Activated CD4-positive, alpha-beta memory T cell treated with anti-CD3 and anti-CD28 coated beads, Interleukin-2, amount 10 ng/mL, durations not matched to agents 7 days and 5 days (primary cell): ENCODE results near the gene TOPAZ1. TPM values are rescaled to one million over a fixed set of nuclear protein-coding genes. Genes with fewer than 3 reads are reported as not detected.

Experiments used
- CTCF ChIA-PET: fragments of 350-600 bp; sonication (Branson Sonifier 250); formaldehyde crosslinking; loops from one replicate; lab custom pipeline; 2021; ENCODE audit warnings: antibody characterized with exemption, inconsistent platforms; lab: Charles Lee
- POLR2A ChIA-PET: fragments of 350-600 bp; sonication (Branson Sonifier 250); formaldehyde crosslinking; loops from one replicate; lab custom pipeline; 2021; ENCODE audit warnings: antibody characterized with exemption; lab: Charles Lee
- DNase-seq: peaks from one replicate; pipeline ENCODE4 v3.0.0-alpha.2; 2020
- H3K27ac Mint-ChIP-seq: one replicate; pipeline ENCODE4 v1.8.0; 2021; ENCODE audit warnings: mild to moderate bottlenecking, mixed read lengths
- H3K27me3 Mint-ChIP-seq: one replicate; pipeline ENCODE4 v1.8.0; 2021; ENCODE audit warnings: mixed read lengths
- H3K36me3 Mint-ChIP-seq: one replicate; pipeline ENCODE4 v1.8.0; 2021; ENCODE audit warnings: low read depth, mixed read lengths
- H3K4me1 Mint-ChIP-seq: one replicate; pipeline ENCODE4 v1.8.0; 2021; ENCODE audit warnings: mixed read lengths
- H3K4me3 Mint-ChIP-seq: one replicate; pipeline ENCODE4 v1.8.0; 2021; ENCODE audit warnings: mild to moderate bottlenecking, mixed read lengths
- H3K9me3 Mint-ChIP-seq: one replicate; pipeline ENCODE4 v1.8.0; 2021; ENCODE audit warnings: mixed read lengths
- total RNA-seq, 2 experiments: library from RNA; stranded (reverse); gene quantifications; one replicate each; pipeline ENCODE4 v1.2.3, GENCODE V29; 2021

TOPAZ1 gene
- total RNA-seq: not detected

DNA sequence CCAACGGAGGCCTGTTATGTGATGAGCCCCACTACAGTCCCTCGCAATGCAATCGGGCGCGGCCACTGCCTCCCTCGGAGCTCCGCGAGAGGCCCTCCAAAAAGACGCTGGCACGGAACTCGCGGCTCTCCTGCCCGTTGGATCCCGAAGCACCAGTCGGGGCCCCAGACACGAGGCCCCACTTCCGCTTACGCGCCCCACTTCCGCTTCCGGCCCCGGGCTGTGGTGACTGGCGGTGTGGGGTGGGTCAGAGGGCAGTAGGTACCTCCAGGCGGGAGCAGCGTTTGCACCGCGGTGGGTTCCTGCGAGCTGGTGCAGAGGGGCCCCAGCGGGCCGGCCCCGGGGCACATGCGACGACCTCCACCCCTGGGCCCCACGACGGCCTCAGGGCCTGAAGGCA is at the start of gene TOPAZ1:
TSS of gene TOPAZ1 (plus strand) at position 181 of the 400 bp plus-strand sequence. CDS start at position 349, 168 bp downstream.
- H3K27ac Mint-ChIP-seq: no peak within 1 kb of the TSS
- no peaks in the 10 kb centered on the region for H3K4me1 Mint-ChIP-seq
- no peak for DNase-seq
- H3K9me3 Mint-ChIP-seq: no peaks in the 10 kb centered on the region
- peaks cover 18% of the 10 kb centered on the region for H3K27me3 Mint-ChIP-seq
- H3K36me3 Mint-ChIP-seq: no peaks in the 10 kb centered on the region
- H3K4me3 Mint-ChIP-seq: no peak within 1 kb of the TSS
- CTCF ChIA-PET: no interaction called here
- POLR2A ChIA-PET: no interaction called here

DNA sequence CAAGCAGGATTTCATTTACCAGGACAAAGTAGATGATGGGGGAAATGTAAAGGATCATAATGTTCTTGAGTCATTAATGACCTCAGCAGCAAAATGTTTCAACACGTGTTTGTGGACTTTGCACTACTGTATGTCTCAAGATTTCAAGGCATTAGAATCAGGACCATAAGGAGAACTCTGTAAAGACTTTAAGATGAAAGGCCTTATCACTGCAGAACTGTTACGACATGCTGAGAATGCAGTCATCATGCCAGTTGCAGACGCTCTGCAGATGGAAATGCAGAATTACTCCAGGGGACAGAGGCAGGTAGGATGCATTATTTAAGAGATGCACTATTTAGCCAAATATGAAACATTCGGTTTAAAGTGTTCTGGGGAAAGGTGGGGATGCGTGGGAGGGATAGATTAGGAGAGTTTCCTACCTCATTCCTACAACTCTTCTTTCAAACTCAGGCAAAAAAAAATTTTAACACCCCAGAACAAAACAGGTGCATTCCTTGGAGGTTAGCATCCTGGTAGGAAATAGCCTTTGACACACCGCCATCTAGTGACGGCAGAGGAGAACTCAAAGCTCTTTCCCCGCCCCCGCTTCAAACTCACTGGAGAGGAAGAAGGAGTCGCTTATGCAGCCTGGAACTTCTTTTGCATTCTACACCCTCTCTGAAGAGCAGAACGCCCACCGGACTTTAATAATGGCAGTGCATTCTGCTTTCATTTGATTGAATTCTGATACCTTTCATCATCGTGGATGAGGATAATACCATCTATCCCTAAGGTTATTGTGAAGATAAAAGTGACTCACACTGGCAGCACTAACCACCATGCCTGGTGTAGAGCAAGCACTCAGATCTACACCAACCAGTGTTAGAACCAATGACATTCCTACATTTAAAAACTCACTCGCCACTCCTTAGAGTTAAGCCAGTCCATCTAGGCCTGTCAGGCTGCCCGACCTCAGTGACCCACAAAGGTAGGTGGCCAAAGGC is 43.1 kb upstream of the TOPAZ1 start:
- H3K9me3 Mint-ChIP-seq: no peaks in the 10 kb centered on the region
- peak; percentile 69 for DNase-seq
- ChIA-PET CTCF (interaction anchor here (0.6 to 3.4 kb wide), 7 partner anchors 10 to 977 kb away, joined by 3 to 28 read pairs (median 3); no protein-coding TSS in a partner anchor), POLR2A (interaction anchor here (0.6 kb wide), 1 partner anchor 9 kb away, joined by 3 read pairs; no protein-coding TSS in a partner anchor)
- no peaks in the 10 kb centered on the region for H3K36me3 Mint-ChIP-seq
- no peak overlapping the region for H3K27ac Mint-ChIP-seq
- peaks cover 11% of the 10 kb centered on the region for H3K27me3 Mint-ChIP-seq
- no peaks in the 10 kb centered on the region for H3K4me1 Mint-ChIP-seq
- H3K4me3 Mint-ChIP-seq: no peak overlapping the region

DNA sequence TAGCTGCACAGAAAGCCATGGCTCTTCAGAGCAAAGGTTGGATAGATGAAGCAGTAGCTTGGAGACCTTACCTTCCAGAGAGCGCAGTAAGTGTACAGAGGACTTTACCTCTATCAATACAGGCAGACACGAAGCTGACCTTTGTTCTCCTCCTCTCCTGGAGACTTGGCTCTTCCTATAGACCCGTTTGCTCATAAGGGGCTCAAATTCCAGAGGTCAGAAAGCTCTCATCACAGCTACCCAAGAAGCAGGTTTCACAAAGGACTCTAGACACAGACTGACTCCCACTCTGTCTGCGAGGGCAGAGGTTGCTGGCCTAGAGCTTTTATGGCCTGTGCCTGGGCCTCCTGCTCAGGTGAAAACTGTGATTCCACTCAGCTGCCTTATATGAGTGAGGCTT is 35.4 kb upstream of the TOPAZ1 start:
- ChIA-PET POLR2A (no interaction called here), CTCF (no interaction called here)
- DNase-seq: no peak
- H3K27ac Mint-ChIP-seq: no peak overlapping the region
- peaks cover 13% of the 10 kb centered on the region for H3K27me3 Mint-ChIP-seq
- H3K4me3 Mint-ChIP-seq: no peak overlapping the region
- H3K36me3 Mint-ChIP-seq: no peaks in the 10 kb centered on the region
- no peaks in the 10 kb centered on the region for H3K9me3 Mint-ChIP-seq
- peaks cover 1% of the 10 kb centered on the region for H3K4me1 Mint-ChIP-seq

GRCh38 chr3:44206862-44207652 is 34.6 kb upstream of the TOPAZ1 start:
- ChIA-PET POLR2A (no interaction called here), CTCF (no interaction called here)
- no peaks in the 10 kb centered on the region for H3K36me3 Mint-ChIP-seq
- peaks cover 15% of the 10 kb centered on the region for H3K27me3 Mint-ChIP-seq
- H3K4me3 Mint-ChIP-seq: no peak overlapping the region
- H3K4me1 Mint-ChIP-seq: peaks cover 1% of the 10 kb centered on the region
- no peak overlapping the region for H3K27ac Mint-ChIP-seq
- no peaks in the 10 kb centered on the region for H3K9me3 Mint-ChIP-seq
- no peak for DNase-seq

- no peak overlapping the region for H3K4me3 Mint-ChIP-seq
- no peaks in the 10 kb centered on the region for H3K36me3 Mint-ChIP-seq
- DNase-seq: no peak
- H3K27me3 Mint-ChIP-seq: peaks cover 17% of the 10 kb centered on the region
- no peaks in the 10 kb centered on the region for H3K9me3 Mint-ChIP-seq
- peaks cover 1% of the 10 kb centered on the region for H3K4me1 Mint-ChIP-seq
- CTCF ChIA-PET: interaction anchor here (0.6 kb wide), 1 partner anchor 189 kb away, joined by 3 read pairs; no protein-coding TSS in a partner anchor
- POLR2A ChIA-PET: no interaction called here
- no peak overlapping the region for H3K27ac Mint-ChIP-seq
Observed at GRCh38 chr3:44208086-44208485, 33.6 kb upstream of the TOPAZ1 start.

- Mint-ChIP-seq H3K4me1 (peaks cover 1% of the 10 kb centered on the region), H3K27me3 (peaks cover 17% of the 10 kb centered on the region), H3K36me3 (no peaks in the 10 kb centered on the region), H3K9me3 (no peaks in the 10 kb centered on the region), H3K27ac (no peak overlapping the region), H3K4me3 (no peak overlapping the region)
- DNase-seq: no peak
- ChIA-PET CTCF (no interaction called here), POLR2A (no interaction called here)
Observed at GRCh38 chr3:44208568-44208967, 33.1 kb upstream of the TOPAZ1 start.

GRCh38 chr3:44210967-44211366 is 30.7 kb upstream of the TOPAZ1 start:
- Mint-ChIP-seq H3K27me3 (peaks cover 23% of the 10 kb centered on the region), H3K4me1 (peaks cover 1% of the 10 kb centered on the region), H3K27ac (no peak overlapping the region), H3K4me3 (no peak overlapping the region), H3K9me3 (no peaks in the 10 kb centered on the region), H3K36me3 (no peaks in the 10 kb centered on the region)
- CTCF ChIA-PET: interaction anchor here (0.9 kb wide), 1 partner anchor 27 kb away, joined by 3 read pairs; no protein-coding TSS in a partner anchor
- DNase-seq: no peak
- POLR2A ChIA-PET: no interaction called here

- H3K9me3 Mint-ChIP-seq: peaks cover 3% of the 10 kb centered on the region
- no peak overlapping the region for H3K4me3 Mint-ChIP-seq
- no peaks in the 10 kb centered on the region for H3K36me3 Mint-ChIP-seq
- DNase-seq: no peak
- peaks cover 23% of the 10 kb centered on the region for H3K27me3 Mint-ChIP-seq
- POLR2A ChIA-PET: no interaction called here
- H3K27ac Mint-ChIP-seq: no peak overlapping the region
- CTCF ChIA-PET: no interaction called here
- no peaks in the 10 kb centered on the region for H3K4me1 Mint-ChIP-seq
Observed at GRCh38 chr3:44222337-44222736, 19.3 kb upstream of the TOPAZ1 start.

GRCh38 chr3:44223299-44223698 is 18.4 kb upstream of the TOPAZ1 start:
- H3K4me1 Mint-ChIP-seq: no peaks in the 10 kb centered on the region
- CTCF ChIA-PET: no interaction called here
- H3K36me3 Mint-ChIP-seq: no peaks in the 10 kb centered on the region
- H3K27me3 Mint-ChIP-seq: peaks cover 23% of the 10 kb centered on the region
- peaks cover 3% of the 10 kb centered on the region for H3K9me3 Mint-ChIP-seq
- DNase-seq: no peak
- POLR2A ChIA-PET: no interaction called here
- no peak overlapping the region for H3K4me3 Mint-ChIP-seq
- H3K27ac Mint-ChIP-seq: no peak overlapping the region

GRCh38 chr3:44224131-44224530 is 17.6 kb upstream of the TOPAZ1 start:
- H3K9me3 Mint-ChIP-seq: peaks cover 1% of the 10 kb centered on the region
- ChIA-PET POLR2A (no interaction called here), CTCF (interaction anchor here (0.7 kb wide), 1 partner anchor 11 kb away, joined by 3 read pairs; no protein-coding TSS in a partner anchor)
- no peak for DNase-seq
- no peaks in the 10 kb centered on the region for H3K4me1 Mint-ChIP-seq
- H3K4me3 Mint-ChIP-seq: no peak overlapping the region
- H3K36me3 Mint-ChIP-seq: no peaks in the 10 kb centered on the region
- no peak overlapping the region for H3K27ac Mint-ChIP-seq
- peaks cover 23% of the 10 kb centered on the region for H3K27me3 Mint-ChIP-seq

DNA sequence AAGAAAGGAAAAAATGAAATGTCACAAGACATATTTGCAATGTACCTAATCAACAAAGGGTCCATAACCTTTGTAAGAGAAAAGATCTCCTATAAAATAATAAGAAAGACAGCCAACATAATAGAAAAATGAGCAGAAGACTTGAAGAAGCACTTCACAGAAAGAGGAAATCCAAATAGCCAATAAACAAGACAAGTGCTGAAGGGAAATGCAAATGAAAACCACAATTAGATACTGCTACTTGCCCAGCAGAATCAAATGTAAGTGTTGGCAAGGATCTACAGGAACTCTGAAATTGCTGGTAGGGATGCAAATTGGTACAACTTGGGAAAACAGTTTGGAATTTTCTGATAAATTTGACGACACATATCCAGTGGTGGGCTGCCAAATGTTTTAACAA is 15.1 kb upstream of the TOPAZ1 start:
- ChIA-PET POLR2A (no interaction called here), CTCF (interaction anchor here (1.0 kb wide), 1 partner anchor 9 kb away, joined by 3 read pairs; no protein-coding TSS in a partner anchor)
- peaks cover 21% of the 10 kb centered on the region for H3K27me3 Mint-ChIP-seq
- no peak overlapping the region for H3K4me3 Mint-ChIP-seq
- H3K4me1 Mint-ChIP-seq: no peaks in the 10 kb centered on the region
- DNase-seq: no peak
- H3K9me3 Mint-ChIP-seq: no peaks in the 10 kb centered on the region
- no peak overlapping the region for H3K27ac Mint-ChIP-seq
- H3K36me3 Mint-ChIP-seq: no peaks in the 10 kb centered on the region

GRCh38 chr3:44227632-44228031 is 14.1 kb upstream of the TOPAZ1 start:
- Mint-ChIP-seq H3K36me3 (no peaks in the 10 kb centered on the region), H3K9me3 (no peaks in the 10 kb centered on the region), H3K4me3 (no peak overlapping the region), H3K4me1 (peaks cover 3% of the 10 kb centered on the region), H3K27me3 (peaks cover 15% of the 10 kb centered on the region), H3K27ac (no peak overlapping the region)
- DNase-seq: no peak
- CTCF ChIA-PET: interaction anchor here (1.4 kb wide), 1 partner anchor 10 kb away, joined by 3 read pairs; no protein-coding TSS in a partner anchor
- POLR2A ChIA-PET: no interaction called here

DNA sequence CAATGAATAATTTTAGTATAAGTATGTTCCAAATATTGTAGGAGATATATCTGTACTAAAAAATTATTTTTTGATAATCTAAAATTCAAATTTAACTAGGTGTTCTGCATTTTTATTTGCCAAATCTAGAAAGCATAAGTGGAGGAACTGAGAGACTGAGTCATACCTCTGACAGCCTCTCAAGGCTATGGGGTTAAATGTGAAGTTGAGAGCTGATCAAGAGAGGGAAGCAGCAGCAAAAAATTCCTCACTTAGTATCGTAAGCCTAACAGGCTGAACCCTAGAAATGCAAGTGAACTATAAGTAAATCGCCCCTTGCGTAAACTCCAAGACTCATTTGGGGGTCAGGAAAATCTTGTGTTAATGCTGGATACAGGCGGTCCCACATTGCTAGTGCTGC is 12.8 kb upstream of the TOPAZ1 start:
- Mint-ChIP-seq H3K4me3 (no peak overlapping the region), H3K27me3 (peaks cover 14% of the 10 kb centered on the region), H3K9me3 (no peaks in the 10 kb centered on the region), H3K4me1 (peaks cover 4% of the 10 kb centered on the region), H3K27ac (no peak overlapping the region), H3K36me3 (no peaks in the 10 kb centered on the region)
- CTCF ChIA-PET: interaction anchor here (1.4 kb wide), 1 partner anchor 9 kb away, joined by 3 read pairs; no protein-coding TSS in a partner anchor
- POLR2A ChIA-PET: no interaction called here
- no peak for DNase-seq
